HepG2 (cell line): ENCODE measurements around the gene TIPRL. TPM values are rescaled to one million over a fixed set of nuclear protein-coding genes. Genes with fewer than 3 reads are reported as not detected.
A peak's percentile ranks its signal among the peaks of the same experiment; 100 is the strongest.

Source experiments
- ATAC-seq: fragments of 200-7000 bp; cut with Tn5 transposase; 3 replicates; pipeline ENCODE4 v1.9.1; 2020; ENCODE audit warnings: mild to moderate bottlenecking, moderate library complexity
- BruUV-seq: library from RNA; stranded (reverse); fragments of 400-500 nt; replicated peaks from 2 replicates; lab custom pipeline; 2021; lab: Mats Ljungman, UMichigan
- CTCF ChIA-PET: fragments of 300-600 bp; formaldehyde crosslinking; extraction: SDS; loops from one replicate; lab custom pipeline; 2021; ENCODE audit warnings: low total read pairs, inconsistent platforms, low intra/inter-chr PET ratio; lab: Yijun Ruan, JAX
- POLR2A ChIA-PET: fragments of 350-600 bp; sonication (Branson Sonifier 250); formaldehyde crosslinking; loops from one replicate; lab custom pipeline; 2020; ENCODE audit warnings: antibody characterized with exemption, inconsistent platforms; lab: Yijun Ruan, JAX
- DNase-seq: peaks from one replicate; pipeline ENCODE4 v3.0.0-alpha.2; 2015; ENCODE audit warnings: low spot score
- FAIRE-seq: peaks from 3 replicates; lab custom pipeline; 2011; peaks lifted over from hg19 to GRCh38; lab: Jason Lieb, UNC
- H2AFZ ChIP-seq: one replicate; pipeline ENCODE4 v1.6.1; 2011; ENCODE audit warnings: low read length, inconsistent platforms
- H3K27ac ChIP-seq: fragments of 300-600 bp; 3 replicates; pipeline ENCODE4 v1.8.0; 2011; ENCODE audit warnings: mixed run types, mild to moderate bottlenecking, mixed read lengths, low read length, inconsistent platforms; ENCODE audit not compliant: insufficient read depth; ENCODE audit errors: extremely low read length
- H3K27me3 ChIP-seq, 2 experiments: fragments of 200-600 bp in 1 of 2; 2 replicates in 1 of 2; 3 replicates in 1 of 2; pipeline versions ENCODE4 v1.6.0 to v1.8.0; 2011; ENCODE audit warnings: low read length in 2 of 2, mild to moderate bottlenecking in 2 of 2, moderate library complexity in 2 of 2, inconsistent platforms in 1 of 2; ENCODE audit not compliant: insufficient read depth in 2 of 2, control insufficient read depth in 1 of 2
- H3K36me3 ChIP-seq, 2 experiments: fragments of 200-600 bp in 1 of 2; replicated peaks in 1 of 2; 2 replicates in 1 of 2; 3 replicates in 1 of 2; pipeline versions ENCODE4 v1.5.1 to v1.8.0; 2011; ENCODE audit warnings: low read length in 2 of 2, inconsistent platforms in 1 of 2; ENCODE audit not compliant: insufficient read depth in 2 of 2, control insufficient read depth in 1 of 2
- H3K4me1 ChIP-seq: 2 replicates; pipeline ENCODE4 v1.5.1; 2012; ENCODE audit warnings: low read length, inconsistent platforms; ENCODE audit not compliant: insufficient read depth
- H3K4me2 ChIP-seq: 2 replicates; pipeline ENCODE4 v1.6.0; 2011; ENCODE audit warnings: low read depth, low read length, inconsistent platforms
- H3K4me3 ChIP-seq, 3 experiments: fragments of 200-600 bp in 1 of 3; sonication (generic), shearing (Covaris generic) in 1 of 3; replicated peaks in 1 of 3; 2 replicates each; pipeline ENCODE4 v1.5.1; 2011 to 2016; ENCODE audit warnings: low read length in 3 of 3, inconsistent platforms in 2 of 3, low read depth in 2 of 3, mild to moderate bottlenecking in 2 of 3, control low read depth in 1 of 3, mixed read lengths in 1 of 3; ENCODE audit not compliant: insufficient read depth in 1 of 3
- H3K79me2 ChIP-seq: one replicate; pipeline ENCODE4 v1.6.1; 2011; ENCODE audit warnings: low read length, inconsistent platforms; ENCODE audit not compliant: insufficient read depth
- H3K9ac ChIP-seq: 2 replicates; pipeline ENCODE4 v1.6.0; 2011; ENCODE audit warnings: mild to moderate bottlenecking, low read depth, low read length, inconsistent platforms; ENCODE audit not compliant: insufficient read depth
- H3K9me3 ChIP-seq: 2 replicates; pipeline ENCODE4 v1.5.1; 2012; ENCODE audit warnings: mild to moderate bottlenecking, low read length
- H4K20me1 ChIP-seq: 2 replicates; pipeline ENCODE4 v1.6.0; 2011; ENCODE audit warnings: inconsistent platforms, mild to moderate bottlenecking, low read length, moderate library complexity; ENCODE audit not compliant: insufficient read depth
- CEBPB ChIP-seq: IDR thresholded peaks from 2 replicates; pipeline ENCODE4 v1.6.1; 2011; ENCODE audit warnings: low read depth, low read length, improper control_type of control experiment, borderline replicate concordance
- CREB1 ChIP-seq, 2 experiments: fragments of 450-650 bp in 1 of 2; IDR thresholded peaks; 2 replicates each; pipeline ENCODE4 v1.6.1; 2016 to 2017; ENCODE audit warnings: control low read depth in 1 of 2, mild to moderate bottlenecking in 1 of 2, missing compliant biosample characterization in 1 of 2, missing genetic modification characterization in 1 of 2
- NKX3-1 ChIP-seq: sonication (generic); formaldehyde crosslinking; IDR thresholded peaks from 2 replicates; pipeline ENCODE4 v1.5.0; 2020; ENCODE audit warnings: missing genetic modification reagents
- ZNF777 ChIP-seq: sonication (generic); formaldehyde crosslinking; IDR thresholded peaks from 2 replicates; pipeline ENCODE4 v1.4.0; 2020; ENCODE audit warnings: missing genetic modification reagents
- WGBS: methylation state at CpG from one replicate; pipeline ENCODE4 v1.1.6; 2017; ENCODE audit warnings: low lambda C conversion rate; 5-methylcytosine and 5-hydroxymethylcytosine counted together
- in situ Hi-C: cut with HindIII; loops from 2 replicates; pipeline ENCODE4 v1.10.0; 2017; ENCODE audit warnings: low pct_unique_long_range_greater_than_20kb; ENCODE audit not compliant: extremely low pct_ligation_motif_present
- intact Hi-C: fragments of 100-400 bp; cut with micrococcal nuclease; formaldehyde crosslinking; loops from one replicate; pipeline ENCODE4 v1.10.0; 2022; ENCODE audit not compliant: unreplicated experiment
- polyA plus RNA-seq, 8 experiments: library from polyadenylated mRNA; depleted of rRNA in 3 of 8; stranded (reverse) in 7 of 8; unstranded in 1 of 8; fragments of >200 nt; fragmentation: Illumina TruSeq in 4 of 8; extraction: Trizol in 4 of 8; gene quantifications; 2 replicates each; pipeline versions ENCODE4 v1.2.1 to v1.2.3, GENCODE V29; 2011 to 2016; ENCODE audit warnings: low read depth in 4 of 8, missing spikeins in 1 of 8, mixed read lengths in 1 of 8; ENCODE audit not compliant: insufficient read depth in 1 of 8
- total RNA-seq, 5 experiments: library from RNA; depleted of rRNA; stranded (reverse); fragments of >200 nt; fragmentation: Illumina TruSeq; extraction: Trizol; gene quantifications; 2 replicates each; pipeline ENCODE4 v1.2.3, GENCODE V29; 2016; ENCODE audit warnings: low read depth in 1 of 5
- TF ChIP-seq, protein P1 (sequence below): sonication (generic); formaldehyde crosslinking; IDR thresholded peaks from 2 replicates; pipeline ENCODE4 v1.8.0; 2022; ENCODE audit warnings: mild to moderate bottlenecking, missing genetic modification reagents, moderate library complexity

Gene TIPRL
- total and polyA plus RNA-seq, 2 of the 13 experiments (the other 11 are each of a cell fraction or from before 2014, with no cell fraction given), result 10.1 to 22.8 TPM

GRCh38 chr1:168243636-168244212 is 65.0 kb downstream of the TIPRL start (continued):
- TF ChIP-seq, protein P1, sequence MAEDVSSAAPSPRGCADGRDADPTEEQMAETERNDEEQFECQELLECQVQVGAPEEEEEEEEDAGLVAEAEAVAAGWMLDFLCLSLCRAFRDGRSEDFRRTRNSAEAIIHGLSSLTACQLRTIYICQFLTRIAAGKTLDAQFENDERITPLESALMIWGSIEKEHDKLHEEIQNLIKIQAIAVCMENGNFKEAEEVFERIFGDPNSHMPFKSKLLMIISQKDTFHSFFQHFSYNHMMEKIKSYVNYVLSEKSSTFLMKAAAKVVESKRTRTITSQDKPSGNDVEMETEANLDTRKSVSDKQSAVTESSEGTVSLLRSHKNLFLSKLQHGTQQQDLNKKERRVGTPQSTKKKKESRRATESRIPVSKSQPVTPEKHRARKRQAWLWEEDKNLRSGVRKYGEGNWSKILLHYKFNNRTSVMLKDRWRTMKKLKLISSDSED (CRISPR knock-in tag), result no peak
- TF ChIP-seq, all 625 proteins: peak for 0

DNA sequence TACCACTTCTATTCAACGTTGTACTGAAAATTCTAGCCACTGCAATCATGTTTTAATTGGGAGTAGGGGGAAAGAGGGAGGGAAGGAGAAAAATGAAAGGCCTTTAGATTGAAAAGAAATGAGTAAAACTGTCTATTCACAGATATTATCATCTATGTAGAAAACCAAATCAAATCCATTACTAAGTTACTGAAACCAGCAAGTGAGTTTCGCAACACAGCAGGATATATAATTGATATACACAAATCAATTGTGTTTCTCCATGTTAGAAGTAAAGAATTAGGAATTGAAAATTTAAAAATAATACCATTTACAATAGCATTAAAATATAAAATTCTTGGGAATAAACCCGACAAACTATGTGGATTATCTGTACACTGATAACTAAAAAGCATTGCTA is 66.3 kb downstream of the TIPRL start:
- BruUV-seq, result TSS peak; percentile 40
- H3K27me3 ChIP-seq, result no peaks in the 10 kb centered on the region
- no peaks in the 10 kb centered on the region for H4K20me1 ChIP-seq
- H3K4me3 ChIP-seq, result no peak overlapping the region
- no peak overlapping the region for H3K4me2 ChIP-seq
- TF ChIP-seq ZNF777 (CRISPR knock-in tag), result no peak
- TF ChIP-seq CREB1 (IDR thresholded peaks at IDR 0.05), result no peak
- no peak for TF ChIP-seq CREB1 (CRISPR knock-in tag; IDR thresholded peaks at IDR 0.05)
- TF ChIP-seq NKX3-1 (CRISPR knock-in tag), result no peak
- peak; percentile 57; the same call in 1 of the 2 replicates for TF ChIP-seq CEBPB
- H3K4me1 ChIP-seq, result peaks cover 12% of the 10 kb centered on the region; the same call in 1 of the 2 replicates
- no peak overlapping the region for H3K27ac ChIP-seq
- ChIA-PET CTCF (no interaction called here), POLR2A (no interaction called here)
- intact Hi-C loops, result no loop called here
- no peak overlapping the region for H2AFZ ChIP-seq
- H3K9me3 ChIP-seq, result no peaks in the 10 kb centered on the region
- DNase-seq (no peak), ATAC-seq (no peak), FAIRE-seq (no peak)
- no peak overlapping the region for H3K9ac ChIP-seq
- H3K36me3 ChIP-seq, result peaks cover 14 to 41% of the 10 kb centered on the region in 2 experiments
- 92% methylated on average over 3 of the region's 3 CpGs for WGBS
- in situ Hi-C loops, result no loop called here
- no peaks in the 10 kb centered on the region for H3K79me2 ChIP-seq
